HCT116 (cell line): Measurements from ENCODE around the gene CHRNA5.

Source experiments
- ATF3 ChIP-seq: IDR thresholded peaks from 2 replicates; pipeline ENCODE4 v1.6.1; 2012
- CTCF ChIP-seq, 3 experiments: fragments of 200-600 bp in 1 of 3; sonication (generic) in 1 of 3; IDR thresholded peaks in 2 of 3; conservative IDR thresholded peaks in 1 of 3; 2 replicates each; pipeline ENCODE4 v1.5.1; 2012 to 2017; ENCODE audit warnings: low read depth in 2 of 3, low read length in 2 of 3, antibody characterized with exemption in 1 of 3, borderline replicate concordance in 1 of 3, control low read depth in 1 of 3, mild to moderate bottlenecking in 1 of 3, mixed read lengths in 1 of 3, mixed run types in 1 of 3, moderate library complexity in 1 of 3; ENCODE audit not compliant: insufficient read depth in 1 of 3
- MAX ChIP-seq: IDR thresholded peaks from 2 replicates; pipeline ENCODE4 v1.6.1; 2012
- POLR2A ChIP-seq: IDR thresholded peaks from 2 replicates; pipeline ENCODE4 v1.7.0; 2011; ENCODE audit warnings: borderline replicate concordance; ENCODE audit not compliant: insufficient read depth, insufficient read length; ENCODE audit errors: extremely low read depth
- POLR2AphosphoS5 ChIP-seq: IDR thresholded peaks from 2 replicates; pipeline ENCODE4 v1.6.1; 2011; ENCODE audit warnings: mild to moderate bottlenecking, low read depth, low read length, moderate library complexity
- RAD21 ChIP-seq: IDR thresholded peaks from 2 replicates; pipeline ENCODE4 v1.6.1; 2012; ENCODE audit warnings: low read depth, mild to moderate bottlenecking
- ZBTB33 ChIP-seq: IDR thresholded peaks from 2 replicates; pipeline ENCODE4 v1.6.1; 2011; ENCODE audit warnings: mild to moderate bottlenecking, low read length, moderate library complexity; ENCODE audit not compliant: insufficient replicate concordance; ENCODE audit errors: extremely low read depth
- ZFX ChIP-seq: fragments of 450-650 bp; IDR thresholded peaks from 2 replicates; pipeline ENCODE4 v1.6.1; 2017

DNA sequence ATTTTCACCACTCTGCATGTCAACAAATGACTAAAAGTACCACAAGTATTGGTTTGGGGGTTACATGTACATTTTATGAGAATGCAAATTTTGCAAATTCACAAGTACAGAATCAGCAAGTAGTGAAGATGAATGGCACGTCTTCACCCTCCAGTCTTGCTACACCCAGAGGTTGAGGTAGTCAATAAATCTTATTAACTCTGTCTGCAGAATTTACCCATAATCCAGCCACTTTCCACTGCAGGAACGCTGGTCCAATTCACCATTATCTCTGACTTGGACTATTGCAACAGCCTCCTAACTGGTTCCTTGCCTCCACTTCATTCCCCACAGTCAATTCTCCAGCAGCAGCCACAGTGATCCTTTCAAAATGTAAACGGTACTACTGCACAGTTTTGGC lies 14.5 kb upstream of the CHRNA5 start:
- TF ChIP-seq CTCF (IDR thresholded peaks at IDR 0.05 in 2 of 3, conservative IDR thresholded peaks at IDR 0.05 in 1 of 3; ENCODE audit: borderline replicate concordance in 1 of 3, insufficient read depth in 1 of 3, low read depth in 2 of 3, low read length in 2 of 3) = no peak
- no peak for TF ChIP-seq POLR2A
- no peak for TF ChIP-seq ZBTB33
- TF ChIP-seq MAX = no peak
- TF ChIP-seq ZFX = no peak
- no peak for TF ChIP-seq RAD21
- TF ChIP-seq POLR2AphosphoS5 = no peak; the same call in 1 of the 2 replicates
- TF ChIP-seq ATF3 = no peak
